Liver (tissue), 3 donors: ENCODE data around the gene POFUT1.
"Not testable (repeated sequence)": the region's sequence is repeated elsewhere in the genome, so short reads cannot be mapped to it uniquely, and the experiment has no call there.

Source experiments
- EGR1 ChIP-seq, 2 donors: IDR thresholded peaks; 2 replicates each; pipeline ENCODE4 v1.6.1; 2016 to 2018; ENCODE audit warnings: antibody characterized with exemption in 2 of 2, low read depth in 2 of 2
- FOXA2 ChIP-seq: IDR thresholded peaks from 2 replicates; pipeline ENCODE4 v1.6.1; 2016; ENCODE audit warnings: antibody characterized with exemption
- HNF4A ChIP-seq, 2 donors: conservative IDR thresholded peaks; 2 replicates each; pipeline ENCODE4 v1.6.1; 2016; ENCODE audit warnings: antibody characterized with exemption in 2 of 2, mild to moderate bottlenecking in 2 of 2
- JUND ChIP-seq, 2 donors: IDR thresholded peaks; 2 replicates each; pipeline ENCODE4 v1.6.1; 2016; ENCODE audit warnings: antibody characterized with exemption in 2 of 2
- NR2F2 ChIP-seq: IDR thresholded peaks from 2 replicates; pipeline ENCODE4 v1.6.1; 2016; ENCODE audit warnings: antibody characterized with exemption
- TAF1 ChIP-seq: conservative IDR thresholded peaks from 2 replicates; pipeline ENCODE4 v1.6.1; 2016; ENCODE audit warnings: antibody characterized with exemption, mild to moderate bottlenecking
- YY1 ChIP-seq: IDR thresholded peaks from 2 replicates; pipeline ENCODE4 v1.6.1; 2016; ENCODE audit warnings: antibody characterized with exemption, mild to moderate bottlenecking
- TF ChIP-seq, protein P1 (sequence below): fragments of 150-350 bp; IDR thresholded peaks from 2 replicates; pipeline ENCODE4 v1.5.1; 2017; ENCODE audit warnings: improper control_type of control experiment, low read depth, low read length; ENCODE audit not compliant: missing input control
- TF ChIP-seq, protein P2 (sequence below): IDR thresholded peaks from 2 replicates; pipeline ENCODE4 v1.6.1; 2016; ENCODE audit warnings: antibody characterized with exemption, mild to moderate bottlenecking
- TF ChIP-seq, protein P3 (sequence below): IDR thresholded peaks from 2 replicates; pipeline ENCODE4 v1.6.1; 2016; ENCODE audit warnings: antibody characterized with exemption
- donor health status: healthy.
- donor health status: healthy.

DNA sequence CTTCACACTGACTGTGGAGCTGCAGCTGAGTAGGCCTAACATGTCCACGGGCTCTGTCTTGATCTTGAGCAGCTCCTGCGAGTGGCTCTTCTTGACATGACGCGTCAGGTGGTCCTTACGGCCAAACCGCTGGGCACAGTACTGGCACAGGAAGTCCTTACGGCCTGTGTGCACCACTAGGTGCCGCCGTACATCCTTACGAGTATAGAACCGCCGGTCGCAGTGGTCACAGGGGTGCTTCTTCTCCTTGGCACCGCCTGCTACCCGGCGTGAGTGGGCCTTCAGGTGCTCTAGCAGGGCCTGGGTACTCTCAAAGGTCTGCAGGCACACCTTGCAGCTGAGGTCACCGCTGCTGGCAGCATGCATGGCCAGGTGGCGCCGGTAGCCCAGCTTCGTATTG lies 10.5 kb upstream of the POFUT1 start:
- TF ChIP-seq, protein P1, sequence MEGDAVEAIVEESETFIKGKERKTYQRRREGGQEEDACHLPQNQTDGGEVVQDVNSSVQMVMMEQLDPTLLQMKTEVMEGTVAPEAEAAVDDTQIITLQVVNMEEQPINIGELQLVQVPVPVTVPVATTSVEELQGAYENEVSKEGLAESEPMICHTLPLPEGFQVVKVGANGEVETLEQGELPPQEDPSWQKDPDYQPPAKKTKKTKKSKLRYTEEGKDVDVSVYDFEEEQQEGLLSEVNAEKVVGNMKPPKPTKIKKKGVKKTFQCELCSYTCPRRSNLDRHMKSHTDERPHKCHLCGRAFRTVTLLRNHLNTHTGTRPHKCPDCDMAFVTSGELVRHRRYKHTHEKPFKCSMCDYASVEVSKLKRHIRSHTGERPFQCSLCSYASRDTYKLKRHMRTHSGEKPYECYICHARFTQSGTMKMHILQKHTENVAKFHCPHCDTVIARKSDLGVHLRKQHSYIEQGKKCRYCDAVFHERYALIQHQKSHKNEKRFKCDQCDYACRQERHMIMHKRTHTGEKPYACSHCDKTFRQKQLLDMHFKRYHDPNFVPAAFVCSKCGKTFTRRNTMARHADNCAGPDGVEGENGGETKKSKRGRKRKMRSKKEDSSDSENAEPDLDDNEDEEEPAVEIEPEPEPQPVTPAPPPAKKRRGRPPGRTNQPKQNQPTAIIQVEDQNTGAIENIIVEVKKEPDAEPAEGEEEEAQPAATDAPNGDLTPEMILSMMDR = not testable (repeated sequence)
- not testable (repeated sequence) for TF ChIP-seq HNF4A (conservative IDR thresholded peaks at IDR 0.05); TAF1; EGR1 (IDR thresholded peaks at IDR 0.05; ENCODE audit: low read depth in 2 of 2); JUND (IDR thresholded peaks at IDR 0.05); NR2F2; YY1; FOXA2
- TF ChIP-seq, protein P2, sequence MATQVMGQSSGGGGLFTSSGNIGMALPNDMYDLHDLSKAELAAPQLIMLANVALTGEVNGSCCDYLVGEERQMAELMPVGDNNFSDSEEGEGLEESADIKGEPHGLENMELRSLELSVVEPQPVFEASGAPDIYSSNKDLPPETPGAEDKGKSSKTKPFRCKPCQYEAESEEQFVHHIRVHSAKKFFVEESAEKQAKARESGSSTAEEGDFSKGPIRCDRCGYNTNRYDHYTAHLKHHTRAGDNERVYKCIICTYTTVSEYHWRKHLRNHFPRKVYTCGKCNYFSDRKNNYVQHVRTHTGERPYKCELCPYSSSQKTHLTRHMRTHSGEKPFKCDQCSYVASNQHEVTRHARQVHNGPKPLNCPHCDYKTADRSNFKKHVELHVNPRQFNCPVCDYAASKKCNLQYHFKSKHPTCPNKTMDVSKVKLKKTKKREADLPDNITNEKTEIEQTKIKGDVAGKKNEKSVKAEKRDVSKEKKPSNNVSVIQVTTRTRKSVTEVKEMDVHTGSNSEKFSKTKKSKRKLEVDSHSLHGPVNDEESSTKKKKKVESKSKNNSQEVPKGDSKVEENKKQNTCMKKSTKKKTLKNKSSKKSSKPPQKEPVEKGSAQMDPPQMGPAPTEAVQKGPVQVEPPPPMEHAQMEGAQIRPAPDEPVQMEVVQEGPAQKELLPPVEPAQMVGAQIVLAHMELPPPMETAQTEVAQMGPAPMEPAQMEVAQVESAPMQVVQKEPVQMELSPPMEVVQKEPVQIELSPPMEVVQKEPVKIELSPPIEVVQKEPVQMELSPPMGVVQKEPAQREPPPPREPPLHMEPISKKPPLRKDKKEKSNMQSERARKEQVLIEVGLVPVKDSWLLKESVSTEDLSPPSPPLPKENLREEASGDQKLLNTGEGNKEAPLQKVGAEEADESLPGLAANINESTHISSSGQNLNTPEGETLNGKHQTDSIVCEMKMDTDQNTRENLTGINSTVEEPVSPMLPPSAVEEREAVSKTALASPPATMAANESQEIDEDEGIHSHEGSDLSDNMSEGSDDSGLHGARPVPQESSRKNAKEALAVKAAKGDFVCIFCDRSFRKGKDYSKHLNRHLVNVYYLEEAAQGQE = not testable (repeated sequence)
- TF ChIP-seq, protein P3, sequence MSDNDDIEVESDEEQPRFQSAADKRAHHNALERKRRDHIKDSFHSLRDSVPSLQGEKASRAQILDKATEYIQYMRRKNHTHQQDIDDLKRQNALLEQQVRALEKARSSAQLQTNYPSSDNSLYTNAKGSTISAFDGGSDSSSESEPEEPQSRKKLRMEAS = not testable (repeated sequence)
